Measurements from ENCODE around the gene VANGL2.
A peak's percentile ranks its signal among the peaks of the same experiment; 100 is the strongest.

- TF ChIP-seq CTCF (conservative IDR thresholded peaks at IDR 0.05; ENCODE audit: low read length) (peak; percentile 68), EZH2phosphoT487 (IDR thresholded peaks at IDR 0.05; ENCODE audit: borderline replicate concordance, low read depth, low read length) (no peak)
Measured at GRCh38 chr1:160416369-160416768, 16.0 kb downstream of the VANGL2 start.

All from OCI-LY7 (cell line).